22Rv1 (cell line): ENCODE data around the gene GPATCH1.

ENCODE experiments used
- ZFX ChIP-seq: fragments of 450-650 bp; IDR thresholded peaks from 2 replicates; pipeline ENCODE4 v1.6.1; 2017; ENCODE audit warnings: antibody characterized with exemption, borderline replicate concordance
- TF ChIP-seq, protein P1 (sequence below): fragments of 450-650 bp; IDR thresholded peaks from 2 replicates; pipeline ENCODE4 v1.5.1; 2017; ENCODE audit warnings: mild to moderate bottlenecking

DNA sequence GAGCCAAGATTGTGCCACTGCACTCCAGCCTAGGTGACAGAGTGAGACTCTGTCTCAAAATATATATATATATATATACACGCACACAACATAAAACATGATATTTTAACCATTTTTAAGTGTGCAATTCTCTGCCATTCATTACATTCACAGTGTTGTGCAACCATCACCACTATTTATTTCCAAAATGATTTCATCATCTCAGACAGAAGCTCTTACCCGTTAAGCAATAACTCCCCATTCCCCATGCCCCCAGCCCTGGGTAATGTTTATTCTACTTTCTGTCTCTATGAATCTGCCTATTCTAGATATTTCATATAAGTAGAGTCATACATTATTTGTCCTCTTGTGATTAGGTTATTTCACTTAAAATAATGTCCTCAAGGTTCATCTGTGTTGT, 71.2 kb downstream of the GPATCH1 start:
- TF ChIP-seq, protein P1, sequence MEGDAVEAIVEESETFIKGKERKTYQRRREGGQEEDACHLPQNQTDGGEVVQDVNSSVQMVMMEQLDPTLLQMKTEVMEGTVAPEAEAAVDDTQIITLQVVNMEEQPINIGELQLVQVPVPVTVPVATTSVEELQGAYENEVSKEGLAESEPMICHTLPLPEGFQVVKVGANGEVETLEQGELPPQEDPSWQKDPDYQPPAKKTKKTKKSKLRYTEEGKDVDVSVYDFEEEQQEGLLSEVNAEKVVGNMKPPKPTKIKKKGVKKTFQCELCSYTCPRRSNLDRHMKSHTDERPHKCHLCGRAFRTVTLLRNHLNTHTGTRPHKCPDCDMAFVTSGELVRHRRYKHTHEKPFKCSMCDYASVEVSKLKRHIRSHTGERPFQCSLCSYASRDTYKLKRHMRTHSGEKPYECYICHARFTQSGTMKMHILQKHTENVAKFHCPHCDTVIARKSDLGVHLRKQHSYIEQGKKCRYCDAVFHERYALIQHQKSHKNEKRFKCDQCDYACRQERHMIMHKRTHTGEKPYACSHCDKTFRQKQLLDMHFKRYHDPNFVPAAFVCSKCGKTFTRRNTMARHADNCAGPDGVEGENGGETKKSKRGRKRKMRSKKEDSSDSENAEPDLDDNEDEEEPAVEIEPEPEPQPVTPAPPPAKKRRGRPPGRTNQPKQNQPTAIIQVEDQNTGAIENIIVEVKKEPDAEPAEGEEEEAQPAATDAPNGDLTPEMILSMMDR: no peak
- no peak for TF ChIP-seq ZFX
